SH-SY5Y (cell line): ENCODE results near the gene BACH1.

Experiments used
- GATA2 ChIP-seq: IDR thresholded peaks from 2 replicates; pipeline ENCODE4 v1.6.1; 2011; ENCODE audit warnings: mild to moderate bottlenecking, low read depth, low read length
- GATA3 ChIP-seq: IDR thresholded peaks from 2 replicates; pipeline ENCODE4 v1.6.1; 2011; ENCODE audit warnings: low read depth, mild to moderate bottlenecking, low read length, moderate library complexity

DNA sequence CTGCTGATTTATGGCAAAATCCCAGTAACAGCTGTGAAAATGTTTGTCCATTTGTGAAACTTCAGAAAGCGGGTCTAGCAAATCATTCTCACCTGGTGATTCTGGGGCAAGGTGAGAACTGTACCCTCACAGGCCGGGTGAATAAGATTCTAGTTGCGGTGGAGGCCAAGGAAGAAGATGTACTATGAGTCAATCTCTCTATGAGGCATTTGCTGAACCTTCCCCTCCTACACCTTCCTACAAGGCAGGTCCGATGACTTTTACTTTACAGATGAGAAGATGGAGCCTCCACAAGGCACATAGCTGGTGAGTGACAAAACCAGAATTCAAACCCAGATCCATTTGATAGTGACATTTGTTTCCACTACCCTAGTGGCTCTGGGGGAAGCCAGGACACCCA lies 72.7 kb downstream of the BACH1 start:
- no peak for TF ChIP-seq GATA3
- no peak for TF ChIP-seq GATA2
